Globus pallidus (tissue), 1 donor: ENCODE results near the gene MAPK7.

Source experiments
- DNase-seq: peaks from one replicate; pipeline ENCODE4 v3.0.0-alpha.2; 2015; ENCODE audit warnings: low spot score

The MAPK7 gene

DNA sequence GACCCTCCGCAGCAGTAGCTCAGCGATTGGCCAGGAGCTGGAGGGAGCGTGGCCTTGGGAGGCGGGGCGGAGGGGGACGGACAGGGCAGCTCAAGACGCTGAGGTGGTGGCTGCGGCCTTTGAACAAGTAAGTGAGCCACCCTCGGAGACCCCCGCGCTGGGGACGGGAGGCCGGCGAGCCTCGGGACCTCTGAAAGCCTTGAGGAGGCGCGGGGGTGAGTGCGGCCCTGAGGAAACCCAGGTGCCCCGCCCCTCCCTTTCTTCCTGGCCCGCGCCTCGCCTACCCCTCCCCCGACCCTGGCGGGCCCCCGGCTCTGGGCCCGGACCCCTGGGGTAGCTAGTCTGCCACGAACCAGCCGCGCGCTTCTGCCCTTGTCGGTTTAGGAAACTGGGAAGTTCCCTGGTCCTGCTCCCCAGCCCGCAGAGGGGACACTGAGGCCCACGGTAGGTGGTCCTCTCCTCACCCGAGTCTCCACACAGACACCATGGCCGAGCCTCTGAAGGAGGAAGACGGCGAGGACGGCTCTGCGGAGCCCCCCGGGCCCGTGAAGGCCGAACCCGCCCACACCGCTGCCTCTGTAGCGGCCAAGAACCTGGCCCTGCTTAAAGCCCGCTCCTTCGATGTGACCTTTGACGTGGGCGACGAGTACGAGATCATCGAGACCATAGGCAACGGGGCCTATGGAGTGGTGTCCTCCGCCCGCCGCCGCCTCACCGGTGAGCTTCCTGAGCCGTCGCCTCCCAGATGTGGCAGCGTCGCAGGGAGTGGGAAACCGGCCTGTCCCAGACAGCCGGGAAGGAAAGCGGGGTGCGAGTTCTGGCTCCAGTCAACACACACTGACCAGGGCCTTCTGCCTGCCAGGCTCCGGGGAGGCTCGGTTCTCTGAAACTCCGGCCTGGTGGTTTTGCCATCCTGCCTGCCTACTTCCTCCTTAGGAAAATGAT, at the start of gene MAPK7:
Gene MAPK7, plus strand, starts transcription at position 83 of the 945 bp plus-strand sequence. Its CDS starts 403 bp downstream, at position 486.
- DNase-seq, result no peak

DNA sequence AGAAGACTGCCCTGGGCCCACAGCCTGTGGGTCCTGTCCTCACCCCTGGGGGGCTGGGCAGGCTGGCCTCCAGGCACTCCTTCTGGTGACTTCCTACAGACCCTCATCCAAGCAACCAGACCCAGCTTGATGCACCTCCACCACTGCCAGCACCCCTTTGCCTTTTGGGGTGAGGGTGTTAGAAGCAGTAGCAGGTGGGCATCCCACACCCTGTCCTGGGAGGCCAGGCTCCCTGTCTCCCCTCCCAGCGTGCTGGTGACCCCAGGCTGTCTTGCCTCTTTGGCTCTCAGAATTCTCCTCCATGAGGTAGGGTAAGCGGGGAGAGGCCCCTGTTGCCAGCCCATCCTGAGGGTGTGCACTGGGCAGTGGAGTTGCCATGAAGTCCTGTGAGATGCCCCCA, 49.2 kb upstream of the MAPK7 start:
- no peak for DNase-seq

DNA sequence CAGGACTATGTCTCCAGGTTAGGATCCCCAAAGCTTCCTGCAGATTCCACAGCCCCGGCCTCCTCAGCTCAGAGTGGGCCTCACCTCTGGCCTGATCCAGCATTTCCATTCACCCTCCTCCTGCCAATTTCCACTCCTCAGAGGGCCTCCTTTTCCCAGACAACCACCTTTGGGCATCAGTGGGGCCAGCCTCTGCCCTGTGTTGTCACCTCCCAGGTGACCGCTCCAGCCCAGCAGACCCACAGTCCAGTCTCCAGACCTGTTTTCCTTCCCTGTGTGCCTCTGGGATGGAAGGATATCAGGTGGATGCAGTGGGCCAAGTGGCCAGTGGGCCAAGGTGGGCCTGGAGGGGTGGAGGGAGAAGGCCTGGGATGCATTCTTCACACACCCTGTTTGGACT, 48.5 kb upstream of the MAPK7 start:
- DNase-seq, result no peak

DNA sequence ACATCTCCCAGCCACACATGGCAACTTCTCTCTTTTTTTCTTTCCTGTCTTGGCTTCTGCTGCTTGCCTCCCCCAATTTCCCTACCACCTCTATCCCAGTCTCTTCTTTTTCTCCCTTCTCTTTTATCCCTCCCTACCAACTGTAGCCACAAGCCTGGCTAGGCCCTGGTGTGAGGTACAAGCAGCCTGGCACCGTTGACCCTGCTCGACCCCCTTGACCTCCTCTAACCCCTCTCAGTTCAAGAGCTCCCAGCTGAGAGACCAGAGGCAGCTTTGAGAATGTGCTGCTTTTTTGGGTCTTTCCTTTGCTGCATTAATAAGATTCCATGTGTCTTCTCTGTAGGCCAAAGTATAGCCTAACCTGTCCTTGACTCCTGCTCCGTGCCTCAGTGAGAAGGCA, 48.0 kb upstream of the MAPK7 start:
- DNase-seq, result no peak

DNA sequence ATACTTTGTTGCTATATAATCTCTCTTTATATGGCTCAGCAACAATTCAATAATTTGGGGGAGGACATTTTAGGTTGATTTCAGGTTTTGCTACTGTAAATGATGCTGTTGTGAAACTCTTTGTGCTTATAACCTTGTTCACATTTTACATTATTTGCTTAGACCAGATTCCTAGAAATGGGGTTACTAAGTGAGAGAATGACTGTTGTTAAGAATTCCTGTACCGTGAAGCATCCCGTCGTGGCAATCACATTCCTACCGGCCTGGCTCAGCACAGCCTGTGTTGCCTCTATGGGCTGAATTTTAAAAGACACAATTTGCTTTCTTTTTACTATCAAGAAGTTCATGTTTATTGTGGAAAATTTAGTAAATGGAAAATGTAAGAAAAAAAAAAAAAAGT, 47.2 kb upstream of the MAPK7 start:
- no peak for DNase-seq

DNA sequence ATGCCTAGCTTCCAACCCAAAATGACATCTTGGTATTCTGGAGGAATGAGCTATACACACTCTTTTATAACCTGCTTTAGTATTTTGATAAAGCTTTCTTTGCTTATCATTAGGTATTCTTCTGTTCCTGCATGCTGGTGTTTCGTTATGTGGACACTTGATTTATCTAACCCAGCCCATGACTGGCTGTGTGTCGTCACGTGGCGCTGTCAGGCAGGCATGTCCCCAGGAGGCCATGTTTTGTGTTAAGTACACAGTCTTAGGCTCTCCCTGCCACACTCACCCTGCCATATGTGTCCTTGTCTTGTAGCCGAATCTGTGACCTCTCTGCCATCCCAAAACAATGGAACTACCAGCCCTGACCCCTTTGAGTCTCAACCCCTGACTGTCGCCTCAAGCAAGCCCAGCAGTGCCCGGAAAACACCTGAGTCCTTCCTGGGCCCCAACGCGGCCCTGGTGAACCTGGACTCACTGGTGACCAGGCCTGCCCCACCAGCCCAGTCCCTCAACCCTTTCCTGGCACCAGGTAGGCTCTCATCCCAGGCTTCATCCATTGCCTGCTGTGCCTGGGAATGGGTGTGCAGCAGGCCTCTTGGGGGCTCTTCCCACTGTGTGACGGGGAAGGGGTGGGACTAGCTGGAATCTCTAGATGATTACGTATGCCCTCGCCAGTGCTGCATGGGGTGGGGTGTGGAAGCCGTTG, 46.6 kb upstream of the MAPK7 start:
- DNase-seq, result no peak

DNA sequence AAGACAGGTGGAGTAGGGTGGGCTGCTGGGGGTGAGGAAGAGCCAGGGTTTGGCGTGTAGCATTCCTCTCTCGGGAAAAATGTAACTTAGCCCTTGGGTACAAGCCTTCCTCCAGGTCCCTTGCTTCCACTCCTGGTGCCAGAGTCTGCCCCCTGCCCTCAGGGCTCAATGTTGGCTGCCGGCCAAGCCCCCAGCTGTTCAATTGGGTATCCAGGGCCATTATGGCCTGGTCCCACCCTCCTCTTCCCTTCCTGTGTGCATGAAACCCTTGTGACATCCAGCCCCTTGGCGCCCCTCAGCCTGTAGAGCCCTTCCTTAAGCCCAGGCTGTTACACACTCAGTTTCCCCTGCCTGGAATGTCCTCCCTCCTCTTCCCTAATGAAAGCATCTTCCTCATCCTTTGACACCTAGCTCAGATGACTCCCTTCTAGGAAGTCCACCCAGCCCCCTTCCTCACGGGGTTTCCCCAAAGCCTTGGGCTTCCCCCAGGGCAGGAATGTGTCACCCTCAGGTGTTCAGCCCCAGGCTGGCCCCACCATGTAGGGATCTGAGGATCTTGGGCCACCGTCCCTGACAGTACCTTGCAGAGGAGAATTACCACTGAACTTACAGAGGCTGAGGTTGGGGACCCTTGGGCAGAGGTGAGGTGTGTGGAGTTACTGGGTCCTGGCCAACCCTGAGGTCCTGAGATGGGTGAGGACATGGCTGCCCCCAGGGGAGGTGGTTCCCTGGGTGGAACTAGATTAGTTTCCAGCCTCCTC, 45.7 kb upstream of the MAPK7 start:
- no peak for DNase-seq

DNA sequence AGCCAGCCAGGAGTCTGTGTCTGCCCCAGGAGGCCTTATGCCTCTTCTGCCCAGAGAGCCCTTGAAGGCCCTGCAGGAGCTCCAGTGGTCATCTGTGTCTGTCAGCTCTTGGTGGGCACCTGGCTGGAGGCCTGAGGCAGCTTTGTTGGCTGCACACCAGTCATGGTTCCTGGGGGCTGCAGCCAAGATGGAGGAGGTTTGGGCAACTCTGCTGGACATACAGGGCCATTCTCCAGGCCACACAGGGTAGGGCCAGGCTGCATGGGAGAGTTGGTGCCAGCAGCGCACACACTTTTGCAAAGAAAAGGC, 45.2 kb upstream of the MAPK7 start:
- DNase-seq, result no peak

DNA sequence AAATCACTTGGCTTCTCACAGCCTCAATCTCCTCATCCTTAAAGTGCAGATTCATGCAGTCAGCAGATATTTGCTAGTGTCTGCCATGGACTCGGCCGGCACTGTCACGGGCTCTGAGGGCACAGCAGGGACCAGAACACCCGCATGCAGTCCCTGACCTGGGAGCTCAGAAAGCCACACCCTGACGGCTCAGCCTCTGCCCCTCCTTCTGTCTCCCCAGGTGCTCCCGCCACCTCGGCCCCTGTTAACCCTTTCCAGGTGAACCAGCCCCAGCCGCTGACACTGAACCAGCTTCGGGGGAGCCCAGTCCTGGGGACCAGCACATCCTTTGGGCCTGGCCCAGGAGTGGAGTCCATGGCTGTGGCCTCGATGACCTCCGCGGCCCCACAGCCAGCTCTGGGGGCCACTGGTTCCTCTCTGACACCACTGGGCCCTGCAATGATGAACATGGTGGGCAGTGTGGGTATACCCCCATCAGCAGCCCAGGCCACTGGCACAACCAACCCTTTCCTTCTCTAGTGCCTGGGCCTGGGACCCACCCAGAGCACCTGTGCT, 44.5 kb upstream of the MAPK7 start:
- no peak for DNase-seq

DNA sequence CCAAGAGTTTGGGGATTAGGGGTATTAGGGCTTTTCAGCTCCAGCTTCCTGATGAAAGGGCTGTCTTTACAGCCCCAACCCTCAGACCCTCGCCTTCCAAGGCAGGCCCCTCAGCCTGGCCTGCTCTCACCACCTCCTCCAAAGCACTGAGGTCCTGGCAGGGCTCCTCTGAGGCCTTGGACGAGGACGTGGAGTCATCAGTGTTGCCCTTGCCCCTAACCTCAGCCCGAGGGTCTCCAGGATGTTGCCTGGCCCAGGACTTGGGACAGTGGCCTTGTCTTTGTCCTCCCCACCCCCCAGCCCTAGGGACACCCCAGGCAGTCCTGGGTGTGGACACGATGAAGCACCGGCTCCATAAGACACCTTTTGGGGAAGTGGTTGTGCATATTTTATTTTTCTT, 44.0 kb upstream of the MAPK7 start:
- no peak for DNase-seq

DNA sequence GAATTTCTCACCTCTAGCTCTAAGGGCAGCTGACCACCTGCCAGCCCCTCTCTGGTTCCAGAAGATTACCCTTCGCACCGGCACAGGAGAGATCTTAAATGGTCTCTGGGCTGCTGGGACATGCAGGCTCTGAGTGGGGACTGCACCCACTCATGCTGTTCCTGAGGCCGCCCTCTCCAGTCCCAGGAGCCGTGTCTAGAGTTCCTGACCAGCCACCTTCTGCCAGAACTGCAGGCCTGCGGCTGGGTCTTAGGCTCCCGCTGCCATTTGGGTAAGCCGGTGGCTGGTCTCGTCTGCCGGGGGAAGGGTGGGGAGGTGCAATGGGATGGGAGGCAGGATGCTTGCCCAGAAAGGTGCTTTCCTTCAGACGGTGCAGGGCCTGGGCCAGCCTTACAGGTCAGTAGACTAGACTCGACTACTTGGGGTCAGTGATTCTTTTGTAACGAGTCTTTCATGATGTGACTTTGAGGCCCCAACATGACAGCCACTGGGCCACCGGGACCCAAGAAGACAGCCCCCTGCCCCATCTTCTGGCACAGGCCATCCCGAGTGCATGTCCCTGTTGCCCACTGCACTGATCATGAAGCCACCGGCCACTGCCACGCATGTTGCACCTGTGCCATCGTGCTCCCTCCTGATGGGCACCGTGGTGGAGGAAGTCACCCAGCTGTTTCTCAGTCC, 42.2 kb upstream of the MAPK7 start:
- DNase-seq, result no peak

DNA sequence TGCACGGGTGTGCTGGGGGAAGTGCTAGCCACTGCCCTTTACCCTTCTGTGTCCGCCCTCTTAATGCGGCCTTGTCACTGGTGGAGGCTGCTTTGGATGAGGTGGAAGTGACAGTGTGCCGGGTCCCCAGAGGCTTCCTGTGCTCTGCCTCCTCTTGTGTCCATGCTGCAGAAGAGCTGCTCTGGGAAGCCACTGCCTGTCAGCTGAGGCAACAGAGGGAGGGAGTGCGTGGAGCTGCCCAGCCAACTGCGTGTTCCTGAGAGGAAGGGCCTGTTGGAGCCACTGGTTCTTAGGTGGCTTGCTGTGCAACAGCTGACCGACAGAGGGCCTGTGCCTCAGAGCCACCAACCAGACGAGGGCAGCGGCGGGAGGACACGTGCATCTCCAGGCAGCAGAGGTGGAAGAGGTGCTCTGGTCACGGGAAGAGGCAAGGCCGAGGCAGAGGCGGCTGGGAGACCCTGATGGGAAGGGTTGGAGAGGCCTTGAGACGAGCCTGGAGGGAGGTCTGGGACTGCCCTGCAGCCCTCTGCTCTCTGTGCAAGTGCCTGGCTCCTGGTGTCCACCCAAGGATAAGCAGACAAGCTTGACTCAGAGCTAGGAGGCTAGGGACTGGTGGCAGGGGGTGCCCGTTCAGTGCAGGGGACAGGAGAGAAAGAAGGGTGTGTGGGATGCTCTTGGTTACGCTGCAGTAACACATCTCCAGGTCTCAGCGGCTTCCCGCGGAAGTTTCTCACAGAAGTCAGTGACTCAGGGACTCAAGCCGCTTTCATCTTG, 41.2 kb upstream of the MAPK7 start:
- peak; percentile 82 for DNase-seq

DNA sequence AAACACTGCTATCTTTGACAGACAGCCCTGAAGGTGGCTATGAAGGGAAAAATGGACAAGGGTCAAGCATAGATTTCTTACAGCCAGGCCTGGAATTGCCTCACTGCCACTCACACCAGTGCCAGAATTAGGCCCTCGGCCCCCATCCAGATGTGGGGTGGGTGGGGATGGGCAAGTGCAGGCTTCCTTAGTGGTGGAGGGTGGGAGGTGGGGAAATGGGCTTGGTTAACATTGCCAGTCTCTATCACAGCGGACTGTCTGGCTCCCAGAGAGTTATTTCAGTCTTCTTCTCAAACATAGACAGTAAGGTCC, 40.6 kb upstream of the MAPK7 start:
- no peak for DNase-seq

DNA sequence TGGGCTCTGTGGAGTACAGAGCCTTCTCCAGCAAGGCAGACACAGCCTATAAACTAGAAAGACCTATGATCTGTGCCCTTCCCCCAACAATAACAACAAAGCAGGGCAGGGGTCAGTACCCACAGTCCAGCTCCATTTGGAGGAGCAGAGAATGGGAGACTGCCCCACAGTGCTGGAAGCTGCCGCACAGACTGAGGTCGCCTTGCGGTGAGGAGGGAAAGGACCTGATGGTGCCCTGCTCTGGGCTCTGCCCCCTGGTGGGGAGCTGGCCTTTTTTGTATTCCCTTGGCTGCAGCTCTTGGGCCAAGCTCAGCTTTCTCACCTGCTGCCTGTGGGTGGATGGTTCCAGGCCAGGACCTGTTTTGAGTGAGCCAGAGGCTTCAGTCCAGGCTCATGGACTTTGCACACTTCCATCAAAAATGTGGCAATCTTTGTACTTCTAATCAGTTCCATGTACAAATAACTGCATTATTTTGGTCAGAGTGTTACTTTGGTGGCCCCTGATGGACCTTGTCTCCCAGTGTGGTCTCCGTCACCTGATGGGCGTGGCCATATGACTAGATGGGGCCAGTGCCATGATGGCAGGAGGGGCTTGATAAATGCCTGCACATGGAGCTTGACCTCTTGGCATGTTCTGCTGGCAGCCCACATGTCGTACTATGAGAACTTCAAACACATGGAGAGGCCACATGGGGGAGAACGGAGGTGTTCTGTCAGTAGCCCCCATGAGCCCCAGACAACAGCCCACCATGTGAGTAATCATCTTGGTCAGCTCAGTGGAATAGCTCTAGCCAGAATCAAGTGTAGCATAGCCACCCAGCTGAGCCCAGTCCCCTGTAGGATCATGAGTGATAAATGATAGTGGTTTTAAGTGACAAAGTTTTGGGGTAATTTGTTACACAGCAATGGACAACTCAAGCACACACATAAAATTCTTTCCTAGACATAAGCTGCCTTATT, 40.0 kb upstream of the MAPK7 start:
- no peak for DNase-seq

DNA sequence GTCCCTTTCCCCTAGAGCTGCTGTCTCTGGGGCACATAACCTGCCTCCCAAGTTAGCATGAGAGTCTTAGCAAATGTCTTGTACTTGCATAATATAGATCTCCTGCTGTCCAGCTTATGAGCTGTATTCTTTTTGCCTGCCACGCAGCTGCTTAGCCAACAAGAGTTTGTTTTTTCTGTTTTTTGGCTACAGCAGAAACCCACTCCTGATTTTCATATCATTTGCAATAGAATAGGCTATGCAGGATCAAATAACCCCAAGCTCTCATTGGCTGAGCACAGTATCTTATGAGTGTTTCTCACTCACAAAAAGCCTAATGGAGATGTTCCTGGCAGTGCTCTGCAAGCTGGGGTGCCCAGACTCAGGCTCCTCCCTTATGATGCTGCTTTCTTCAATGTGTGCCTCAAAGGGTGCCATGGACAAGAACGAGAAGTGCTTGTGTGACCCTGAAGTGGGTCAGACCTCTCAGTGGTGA, 38.9 kb upstream of the MAPK7 start:
- no peak for DNase-seq

DNA sequence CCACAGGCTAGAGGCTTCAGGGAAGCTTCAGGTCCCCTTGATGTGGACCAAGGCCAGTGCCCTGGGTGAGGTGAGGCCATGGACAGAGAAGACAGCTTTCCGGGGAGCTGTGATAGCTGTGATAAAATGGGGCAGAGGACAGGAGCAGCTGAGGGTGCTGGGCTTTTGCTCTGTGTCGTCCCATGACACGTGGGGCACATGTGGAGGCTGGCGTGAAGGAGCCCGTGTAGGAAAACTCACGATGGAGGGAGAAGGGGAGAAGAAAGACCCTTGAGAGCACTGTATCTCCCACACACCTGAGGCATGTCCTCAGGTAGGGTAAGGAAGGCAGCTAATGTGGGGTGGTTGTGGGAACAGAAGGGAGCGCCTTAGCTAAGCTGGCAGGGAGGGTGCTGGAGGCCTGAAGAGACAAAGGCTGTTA, 37.1 kb upstream of the MAPK7 start:
- DNase-seq, result no peak

DNA sequence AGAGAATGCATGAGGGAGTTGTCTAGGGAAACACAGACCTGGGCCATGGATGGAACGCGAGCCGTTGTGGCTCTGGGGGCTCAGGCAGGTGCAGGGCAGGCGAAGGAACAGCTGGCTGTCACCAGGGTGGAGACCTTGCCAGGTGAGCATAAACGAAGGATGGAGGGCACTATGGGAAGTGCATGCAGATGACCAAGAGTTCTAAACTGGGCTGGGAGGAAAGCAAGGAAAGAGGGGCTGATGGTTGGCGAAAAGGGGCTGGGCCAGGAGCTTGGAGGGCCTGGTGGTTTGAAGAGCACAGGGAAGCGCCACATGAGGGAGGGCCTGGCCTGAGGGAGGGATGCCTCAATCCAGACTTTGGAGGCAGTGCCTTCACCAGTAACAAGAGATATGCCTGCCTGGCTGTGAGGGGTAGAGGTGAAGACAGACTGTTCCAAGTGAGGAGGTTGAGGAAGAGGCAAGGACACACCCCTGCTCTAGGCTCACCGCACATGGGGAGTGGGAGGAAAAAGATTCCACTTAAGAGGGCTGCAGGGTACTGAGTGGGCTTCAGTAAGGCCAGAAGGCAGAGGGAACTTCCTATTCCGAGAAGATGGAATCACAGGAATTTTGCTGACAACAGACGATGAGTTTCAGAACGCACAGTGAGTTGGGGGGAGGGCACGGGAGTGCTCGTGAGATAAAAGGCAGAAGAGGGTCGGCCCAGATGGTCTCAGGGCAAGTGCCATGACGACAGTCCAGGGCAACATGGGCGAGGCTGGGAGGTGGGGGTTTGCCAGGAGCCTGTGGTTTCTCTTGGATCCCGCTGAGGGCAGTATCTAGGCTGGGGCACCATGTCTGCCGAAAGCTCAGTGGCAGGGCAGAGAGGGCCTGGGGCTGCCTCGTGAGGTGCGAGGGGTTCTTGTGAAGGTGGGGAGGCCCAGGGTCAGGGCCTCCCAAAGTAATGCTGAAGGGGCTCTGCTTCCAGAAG, 36.4 kb upstream of the MAPK7 start:
- no peak for DNase-seq

DNA sequence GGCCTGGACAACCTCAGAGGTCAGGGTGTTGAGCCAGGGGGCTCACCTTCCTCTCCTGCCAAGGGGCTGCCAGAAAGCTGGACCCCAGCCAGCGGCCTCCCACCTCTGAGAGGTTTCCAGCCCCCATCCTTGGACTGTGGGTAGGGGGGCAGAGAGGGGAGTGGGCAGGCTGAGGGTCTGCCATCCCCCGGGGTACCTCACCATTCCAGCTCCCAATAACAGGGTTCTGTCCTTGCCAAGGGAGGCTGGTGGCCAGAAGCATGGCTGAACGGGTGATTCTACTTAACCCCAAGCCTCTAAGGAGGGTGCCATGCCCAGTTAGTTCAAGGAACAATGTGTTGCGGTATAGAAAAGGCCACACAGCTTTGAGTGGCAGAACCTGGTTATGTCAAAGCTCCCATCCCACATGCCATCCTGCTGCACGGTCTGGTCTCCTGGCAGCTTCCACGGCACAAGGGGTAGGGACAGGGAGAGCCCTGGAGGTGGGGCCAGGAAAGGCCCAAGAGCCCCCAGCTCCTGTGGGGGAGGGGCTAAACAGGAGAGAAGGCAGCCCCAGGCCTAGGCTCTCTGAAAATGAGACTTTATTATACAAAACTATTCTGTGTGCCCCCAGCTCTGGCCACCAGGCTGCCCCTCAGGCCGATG, 35.6 kb upstream of the MAPK7 start:
- no peak for DNase-seq
